Measurements from ENCODE around the gene CALML5. TPM values are rescaled to one million over a fixed set of nuclear protein-coding genes. Genes with fewer than 3 reads are reported as not detected.

Gene CALML5
- total and polyA plus RNA-seq, 2 donors (not counting 1 experiment from before 2014, with no cell fraction given): not detected

GRCh38 chr10:5488272-5489161, 10.9 kb downstream of the CALML5 start:
- Histone ChIP-seq H2AFZ (ENCODE audit: low read length) (no peak overlapping the region), H3K4me3 (replicated peaks in 1 of 4; ENCODE audit: control extremely low read depth in 1 of 4, insufficient read depth in 1 of 4, low read depth in 3 of 4, low read length in 4 of 4) (no peak overlapping the region), H3K27me3 (ENCODE audit: control insufficient read depth, insufficient read depth, low read length) (peaks cover 16% of the 10 kb centered on the region), H3K27ac (ENCODE audit: insufficient read depth, low read length) (no peak overlapping the region), H3K9ac (ENCODE audit: insufficient read depth, low read length) (no peak overlapping the region), H3K79me2 (ENCODE audit: control insufficient read depth, insufficient read depth, low read length) (no peaks in the 10 kb centered on the region), H3K36me3 (ENCODE audit: control insufficient read depth, insufficient read depth, low read length) (no peaks in the 10 kb centered on the region), H3K9me3 (ENCODE audit: control insufficient read depth, insufficient read depth, low read depth, low read length) (no peaks in the 10 kb centered on the region), H3K4me2 (ENCODE audit: extremely low read depth, insufficient read depth, low read length) (no peak overlapping the region), H3K4me1 (ENCODE audit: control insufficient read depth, extremely low read depth, insufficient read depth, low read length) (no peaks in the 10 kb centered on the region), H4K20me1 (ENCODE audit: control insufficient read depth, extremely low read depth, insufficient read depth, low read length) (no peaks in the 10 kb centered on the region)
- TF ChIP-seq CTCF (conservative IDR thresholded peaks at IDR 0.05 in 1 of 2, IDR thresholded peaks at IDR 0.05 in 1 of 2; ENCODE audit: low read depth in 1 of 2, low read length in 2 of 2): no peak
- no peak for TF ChIP-seq EZH2 (IDR thresholded peaks at IDR 0.05; ENCODE audit: low read length, missing control alignments)
- no peak for DNase-seq (ENCODE audit: low read depth in 2 of 2)

GRCh38 chr10:5486853-5487235, 12.5 kb downstream of the CALML5 start:
- Histone ChIP-seq H3K4me2 (ENCODE audit: extremely low read depth, insufficient read depth, low read length) (no peak overlapping the region), H3K9ac (ENCODE audit: insufficient read depth, low read length) (no peak overlapping the region), H3K27ac (ENCODE audit: insufficient read depth, low read length) (no peak overlapping the region), H3K36me3 (ENCODE audit: control insufficient read depth, insufficient read depth, low read length) (no peaks in the 10 kb centered on the region), H2AFZ (ENCODE audit: low read length) (no peak overlapping the region), H3K27me3 (ENCODE audit: control insufficient read depth, insufficient read depth, low read length) (peaks cover 16% of the 10 kb centered on the region), H3K9me3 (ENCODE audit: control insufficient read depth, insufficient read depth, low read depth, low read length) (no peaks in the 10 kb centered on the region), H3K4me1 (ENCODE audit: control insufficient read depth, extremely low read depth, insufficient read depth, low read length) (no peaks in the 10 kb centered on the region), H4K20me1 (ENCODE audit: control insufficient read depth, extremely low read depth, insufficient read depth, low read length) (no peaks in the 10 kb centered on the region), H3K79me2 (ENCODE audit: control insufficient read depth, insufficient read depth, low read length) (no peaks in the 10 kb centered on the region), H3K4me3 (replicated peaks in 1 of 4; ENCODE audit: control extremely low read depth in 1 of 4, insufficient read depth in 1 of 4, low read depth in 3 of 4, low read length in 4 of 4) (no peak overlapping the region)
- no peak for DNase-seq (ENCODE audit: low read depth in 2 of 2)
- no peak for TF ChIP-seq CTCF (conservative IDR thresholded peaks at IDR 0.05 in 1 of 2, IDR thresholded peaks at IDR 0.05 in 1 of 2; ENCODE audit: low read depth in 1 of 2, low read length in 2 of 2)
- no peak for TF ChIP-seq EZH2 (IDR thresholded peaks at IDR 0.05; ENCODE audit: low read length, missing control alignments)

- Histone ChIP-seq H3K27ac (ENCODE audit: insufficient read depth, low read length) (no peak overlapping the region), H3K79me2 (ENCODE audit: control insufficient read depth, insufficient read depth, low read length) (no peaks in the 10 kb centered on the region), H3K9ac (ENCODE audit: insufficient read depth, low read length) (no peak overlapping the region), H4K20me1 (ENCODE audit: control insufficient read depth, extremely low read depth, insufficient read depth, low read length) (no peaks in the 10 kb centered on the region), H3K4me2 (ENCODE audit: extremely low read depth, insufficient read depth, low read length) (no peak overlapping the region), H2AFZ (ENCODE audit: low read length) (no peak overlapping the region), H3K36me3 (ENCODE audit: control insufficient read depth, insufficient read depth, low read length) (no peaks in the 10 kb centered on the region), H3K4me1 (ENCODE audit: control insufficient read depth, extremely low read depth, insufficient read depth, low read length) (no peaks in the 10 kb centered on the region), H3K4me3 (replicated peaks in 1 of 4; ENCODE audit: control extremely low read depth in 1 of 4, insufficient read depth in 1 of 4, low read depth in 3 of 4, low read length in 4 of 4) (no peak overlapping the region), H3K9me3 (ENCODE audit: control insufficient read depth, insufficient read depth, low read depth, low read length) (no peaks in the 10 kb centered on the region), H3K27me3 (ENCODE audit: control insufficient read depth, insufficient read depth, low read length) (peaks cover 16% of the 10 kb centered on the region)
- no peak for DNase-seq (ENCODE audit: low read depth in 2 of 2)
- TF ChIP-seq CTCF (conservative IDR thresholded peaks at IDR 0.05 in 1 of 2, IDR thresholded peaks at IDR 0.05 in 1 of 2; ENCODE audit: low read depth in 1 of 2, low read length in 2 of 2): no peak
- no peak for TF ChIP-seq EZH2 (IDR thresholded peaks at IDR 0.05; ENCODE audit: low read length, missing control alignments)
Measured at GRCh38 chr10:5485948-5486852, 13.2 kb downstream of the CALML5 start.
